HPDE6-E6E7 (cell line): ENCODE results near the gene NME7.
"Not testable (repeated sequence)": the region's sequence is repeated elsewhere in the genome, so short reads cannot be mapped to it uniquely, and the experiment has no call there.

ENCODE experiments used
- DNase-seq: peaks from one replicate; pipeline ENCODE4 v3.0.0; 2011; ENCODE audit warnings: missing footprints; ENCODE audit errors: extremely low spot score

Gene NME7

GRCh38 chr1:169305948-169306347, 61.6 kb downstream of the NME7 start:
- no peak for DNase-seq

GRCh38 chr1:169305356-169305755, 62.2 kb downstream of the NME7 start:
- no peak for DNase-seq

GRCh38 chr1:169300854-169301253, 66.7 kb downstream of the NME7 start:
- no peak for DNase-seq

GRCh38 chr1:169298441-169298840, 69.2 kb downstream of the NME7 start:
- DNase-seq: no peak

- no peak for DNase-seq
Measured at GRCh38 chr1:169295846-169296245, 71.8 kb downstream of the NME7 start.

GRCh38 chr1:169295425-169295824, 72.2 kb downstream of the NME7 start:
- no peak for DNase-seq

- DNase-seq: no peak
Measured at GRCh38 chr1:169289016-169289415, 78.6 kb downstream of the NME7 start.

GRCh38 chr1:169288011-169288414, 79.6 kb downstream of the NME7 start:
- DNase-seq: no peak

GRCh38 chr1:169287280-169287679, 80.3 kb downstream of the NME7 start:
- no peak for DNase-seq

- not testable (repeated sequence) for DNase-seq
Measured at GRCh38 chr1:169281562-169281961, 86.0 kb downstream of the NME7 start.

GRCh38 chr1:169271098-169271497, 96.5 kb downstream of the NME7 start:
- no peak for DNase-seq

GRCh38 chr1:169266133-169266532, 101.5 kb downstream of the NME7 start:
- no peak for DNase-seq

- no peak for DNase-seq
Measured at GRCh38 chr1:169263059-169263458, 104.5 kb downstream of the NME7 start.

- DNase-seq: no peak
Measured at GRCh38 chr1:169261884-169262283, 105.7 kb downstream of the NME7 start.

GRCh38 chr1:169260478-169261151, 107.0 kb downstream of the NME7 start:
- no peak for DNase-seq

GRCh38 chr1:169259816-169260215, 107.8 kb downstream of the NME7 start:
- DNase-seq: no peak

- no peak for DNase-seq
Measured at GRCh38 chr1:169250795-169251194, 116.8 kb downstream of the NME7 start.

GRCh38 chr1:169250022-169250421, 117.6 kb downstream of the NME7 start:
- no peak for DNase-seq

GRCh38 chr1:169249611-169250010, 118.0 kb downstream of the NME7 start:
- no peak for DNase-seq

GRCh38 chr1:169245706-169246105, 121.9 kb downstream of the NME7 start:
- no peak for DNase-seq

- DNase-seq: no peak
Measured at GRCh38 chr1:169240449-169241232, 127.0 kb downstream of the NME7 start.

- no peak for DNase-seq
Measured at GRCh38 chr1:169236880-169237279, 130.7 kb downstream of the NME7 start.

GRCh38 chr1:169236143-169236542, 131.5 kb downstream of the NME7 start:
- DNase-seq: no peak
